Measurements from ENCODE around the gene NT5C3B. TPM values are rescaled to one million over a fixed set of nuclear protein-coding genes. Genes with fewer than 3 reads are reported as not detected.

Gene NT5C3B
- total and polyA plus RNA-seq, 2 donors (not counting 1 experiment from before 2014, with no cell fraction given) = 49.6 to 50.1 TPM

DNA sequence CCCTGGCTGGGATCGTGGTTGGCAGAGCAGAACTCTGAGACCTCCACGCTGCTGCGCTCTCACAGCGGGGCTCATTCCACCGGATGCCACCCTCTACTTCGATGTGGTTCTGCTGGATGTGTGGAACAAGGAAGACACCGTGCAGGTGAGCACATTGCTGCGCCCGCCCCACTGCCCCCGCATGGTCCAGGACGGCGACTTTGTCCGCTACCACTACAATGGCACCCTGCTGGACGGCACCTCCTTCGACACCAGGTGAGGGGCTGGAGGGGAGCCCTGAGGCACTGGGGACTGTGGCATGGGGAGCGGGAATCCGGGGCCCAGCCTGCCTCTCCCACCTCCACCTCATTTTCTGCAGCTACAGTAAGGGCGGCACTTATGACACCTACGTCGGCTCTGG lies 18.0 kb downstream of the NT5C3B start:
- no peak overlapping the region for H2AFZ ChIP-seq (ENCODE audit: insufficient read depth, low read depth, low read length, poor library complexity, severe bottlenecking)
- no peaks in the 10 kb centered on the region for H3K4me1 ChIP-seq (ENCODE audit: control insufficient read depth in 2 of 2, insufficient read depth in 2 of 2, low read length in 2 of 2)
- ChIA-PET CTCF (interaction anchor here (1.3 kb wide), 1 partner anchor 16 kb away, joined by 3 read pairs; no protein-coding TSS in a partner anchor), POLR2A (no interaction called here)
- Mint-ChIP-seq H3K9me3 (ENCODE audit: insufficient read depth) (no peaks in the 10 kb centered on the region), H3K27me3 (no peaks in the 10 kb centered on the region), H3K4me1 (peaks cover 2% of the 10 kb centered on the region), H3K4me3 (no peak overlapping the region), H3K27ac (peak overlapping the region; percentile 37)
- H3K36me3 ChIP-seq (replicated peaks in 1 of 2; ENCODE audit: control extremely low read depth in 1 of 2, control insufficient read depth in 1 of 2, extremely low read depth in 1 of 2, insufficient read depth in 2 of 2, low read length in 1 of 2) = no peaks in the 10 kb centered on the region
- ATAC-seq (ENCODE audit: low read depth) = no peak
- no peak overlapping the region for H3K4me3 ChIP-seq (ENCODE audit: control extremely low read depth in 1 of 5, extremely low read depth in 1 of 5, insufficient read depth in 1 of 5, low read depth in 2 of 5, low read length in 4 of 5)
- H3K9ac ChIP-seq (ENCODE audit: low read length) = no peak overlapping the region
- no peaks in the 10 kb centered on the region for H3K9me3 ChIP-seq (ENCODE audit: control extremely low read depth in 1 of 3, control insufficient read depth in 2 of 3, insufficient read depth in 1 of 3, low read length in 2 of 3)
- no peak for DNase-seq
- TF ChIP-seq CTCF (IDR thresholded peaks at IDR 0.05) (no peak), EZH2 (IDR thresholded peaks at IDR 0.05; ENCODE audit: borderline replicate concordance, insufficient read depth, low read depth, low read length, poor library complexity, severe bottlenecking) (no peak)
- intact Hi-C loops (cut with micrococcal nuclease) = no loop called here
- H3K79me2 ChIP-seq (ENCODE audit: control insufficient read depth, insufficient read depth, low read length) = no peaks in the 10 kb centered on the region
- H3K4me2 ChIP-seq (replicated peaks; ENCODE audit: low read depth, low read length, poor library complexity, severe bottlenecking) = no peak overlapping the region
- 93% methylated on average over 15 of the region's 20 CpGs for WGBS (ENCODE audit: insufficient coverage)
- H3K27ac ChIP-seq (ENCODE audit: low read length in 2 of 2) = no peak overlapping the region
- peaks cover 0 to 1% (median 0%) of the 10 kb centered on the region in 4 experiments for H3K27me3 ChIP-seq (replicated peaks in 1 of 4; ENCODE audit: control extremely low read depth in 1 of 4, control insufficient read depth in 3 of 4, insufficient read depth in 4 of 4, low read length in 3 of 4)
- no peaks in the 10 kb centered on the region for H4K20me1 ChIP-seq (ENCODE audit: control insufficient read depth, insufficient read depth, low read length, poor library complexity, severe bottlenecking)

DNA sequence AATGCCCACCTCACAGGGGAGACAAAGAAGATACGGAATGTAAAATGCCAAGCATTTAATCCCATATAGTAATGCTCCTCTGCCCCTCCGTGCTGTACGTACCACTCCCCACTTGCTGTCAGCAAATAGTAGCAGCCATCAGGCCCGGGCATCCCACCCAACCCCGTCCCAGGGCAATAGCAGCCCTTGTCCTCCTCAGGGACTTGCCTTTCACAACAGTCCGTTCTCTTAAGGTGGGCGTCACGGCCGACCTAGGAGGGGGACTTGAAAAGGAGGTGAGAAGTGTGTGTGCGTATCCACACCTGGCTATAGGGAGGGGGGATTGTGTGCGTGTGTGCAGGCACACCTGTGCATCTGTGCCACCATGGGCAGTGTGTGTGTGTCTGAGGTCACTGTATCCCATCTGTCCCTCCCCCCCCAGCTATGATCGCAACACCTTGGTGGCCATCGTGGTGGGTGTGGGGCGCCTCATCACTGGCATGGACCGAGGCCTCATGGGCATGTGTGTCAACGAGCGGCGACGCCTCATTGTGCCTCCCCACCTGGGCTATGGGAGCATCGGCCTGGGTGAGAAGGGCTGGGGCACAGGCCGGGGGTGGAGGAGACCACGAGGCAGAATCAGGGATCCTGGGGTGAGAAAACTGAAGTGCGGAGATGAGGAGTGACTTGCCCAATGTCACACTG lies 19.3 kb downstream of the NT5C3B start:
- Histone ChIP-seq H3K27ac (ENCODE audit: low read length in 2 of 2) (no peak overlapping the region), H3K4me2 (replicated peaks; ENCODE audit: low read depth, low read length, poor library complexity, severe bottlenecking) (no peak overlapping the region), H3K9ac (ENCODE audit: low read length) (no peak overlapping the region), H3K9me3 (ENCODE audit: control extremely low read depth in 1 of 3, control insufficient read depth in 2 of 3, insufficient read depth in 1 of 3, low read length in 2 of 3) (no peaks in the 10 kb centered on the region), H3K79me2 (ENCODE audit: control insufficient read depth, insufficient read depth, low read length) (no peaks in the 10 kb centered on the region), H3K27me3 (replicated peaks in 1 of 4; ENCODE audit: control extremely low read depth in 1 of 4, control insufficient read depth in 3 of 4, insufficient read depth in 4 of 4, low read length in 3 of 4) (peaks cover 0 to 13% (median 3%) of the 10 kb centered on the region in 4 experiments), H2AFZ (ENCODE audit: insufficient read depth, low read depth, low read length, poor library complexity, severe bottlenecking) (no peak overlapping the region), H3K4me3 (ENCODE audit: control extremely low read depth in 1 of 5, extremely low read depth in 1 of 5, insufficient read depth in 1 of 5, low read depth in 2 of 5, low read length in 4 of 5) (no peak overlapping the region), H3K4me1 (ENCODE audit: control insufficient read depth in 2 of 2, insufficient read depth in 2 of 2, low read length in 2 of 2) (peaks cover 11% of the 10 kb centered on the region in 2 donors), H4K20me1 (ENCODE audit: control insufficient read depth, insufficient read depth, low read length, poor library complexity, severe bottlenecking) (no peaks in the 10 kb centered on the region), H3K36me3 (replicated peaks in 1 of 2; ENCODE audit: control extremely low read depth in 1 of 2, control insufficient read depth in 1 of 2, extremely low read depth in 1 of 2, insufficient read depth in 2 of 2, low read length in 1 of 2) (no peaks in the 10 kb centered on the region)
- no peak overlapping the region for H3K4me3 Mint-ChIP-seq
- no peak overlapping the region for H3K27ac Mint-ChIP-seq
- H3K4me1 Mint-ChIP-seq = peaks cover 12% of the 10 kb centered on the region
- H3K9me3 Mint-ChIP-seq (ENCODE audit: insufficient read depth) = no peaks in the 10 kb centered on the region
- POLR2A ChIA-PET = no interaction called here
- CTCF ChIA-PET = no interaction called here
- H3K27me3 Mint-ChIP-seq = no peaks in the 10 kb centered on the region
- no peak for TF ChIP-seq EZH2 (IDR thresholded peaks at IDR 0.05; ENCODE audit: borderline replicate concordance, insufficient read depth, low read depth, low read length, poor library complexity, severe bottlenecking)
- TF ChIP-seq CTCF (IDR thresholded peaks at IDR 0.05) = no peak
- ATAC-seq (ENCODE audit: low read depth) = no peak
- intact Hi-C loops (cut with micrococcal nuclease) = no loop called here
- WGBS (ENCODE audit: insufficient coverage) = 94% methylated on average over 16 of the region's 23 CpGs
- DNase-seq = no peak
